GM06990 (cell line): ENCODE measurements around the gene PDCD5.

Experiments
- DNase-seq: peaks from one replicate; pipeline ENCODE4 v3.0.0-alpha.2; 2011; ENCODE audit not compliant: insufficient read length; ENCODE audit errors: extremely low read depth
- H3K27me3 ChIP-seq: replicated peaks from 2 replicates; pipeline ENCODE4 v1.6.0; 2011; ENCODE audit warnings: low read length; ENCODE audit not compliant: control insufficient read depth, insufficient read depth
- H3K36me3 ChIP-seq: 2 replicates; pipeline ENCODE4 v1.5.1; 2011; ENCODE audit warnings: low read length; ENCODE audit not compliant: control insufficient read depth, insufficient read depth
- H3K4me3 ChIP-seq: replicated peaks from 2 replicates; pipeline ENCODE4 v1.5.1; 2011; ENCODE audit warnings: low read depth, mild to moderate bottlenecking, control low read depth, low read length
- TF ChIP-seq, protein P1 (sequence below): IDR thresholded peaks from 2 replicates; pipeline ENCODE4 v1.5.1; 2011; ENCODE audit warnings: low read length, control low read depth, mild to moderate bottlenecking, inconsistent platforms; ENCODE audit not compliant: insufficient read depth, poor library complexity, severe bottlenecking

The PDCD5 gene

DNA sequence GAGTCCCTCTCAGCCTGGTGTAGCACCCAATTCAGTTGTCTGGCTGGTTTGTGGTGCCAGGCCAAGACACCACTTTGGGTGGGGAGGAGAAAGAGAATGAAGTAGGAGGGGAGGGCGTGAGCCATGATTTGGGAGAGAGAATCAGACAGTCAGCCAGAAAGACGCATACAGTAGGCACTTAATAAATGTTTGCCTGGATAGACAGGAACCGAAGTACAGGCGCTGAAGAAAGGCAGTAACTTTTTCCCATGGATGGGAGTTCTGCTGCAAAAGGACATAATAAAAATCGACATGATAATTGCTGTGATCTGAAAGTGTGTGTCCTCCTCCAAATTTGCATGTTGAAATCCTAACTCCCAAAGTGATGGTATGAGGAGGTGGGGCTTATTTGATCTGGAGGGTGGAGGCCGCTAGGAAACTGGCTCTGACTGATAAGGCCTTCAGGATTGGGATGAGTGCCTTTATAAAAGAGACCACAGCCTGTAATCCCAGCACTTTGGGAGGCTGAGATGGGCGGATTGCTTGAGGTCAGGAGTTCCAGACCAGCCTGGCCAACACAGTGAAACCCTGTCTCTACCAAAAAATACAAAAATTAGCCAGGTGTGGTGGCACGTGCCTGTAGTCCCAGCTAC is 38.4 kb upstream of the PDCD5 start:
- Histone ChIP-seq H3K27me3 (no peaks in the 10 kb centered on the region), H3K36me3 (no peaks in the 10 kb centered on the region), H3K4me3 (no peak overlapping the region)
- TF ChIP-seq, protein P1, sequence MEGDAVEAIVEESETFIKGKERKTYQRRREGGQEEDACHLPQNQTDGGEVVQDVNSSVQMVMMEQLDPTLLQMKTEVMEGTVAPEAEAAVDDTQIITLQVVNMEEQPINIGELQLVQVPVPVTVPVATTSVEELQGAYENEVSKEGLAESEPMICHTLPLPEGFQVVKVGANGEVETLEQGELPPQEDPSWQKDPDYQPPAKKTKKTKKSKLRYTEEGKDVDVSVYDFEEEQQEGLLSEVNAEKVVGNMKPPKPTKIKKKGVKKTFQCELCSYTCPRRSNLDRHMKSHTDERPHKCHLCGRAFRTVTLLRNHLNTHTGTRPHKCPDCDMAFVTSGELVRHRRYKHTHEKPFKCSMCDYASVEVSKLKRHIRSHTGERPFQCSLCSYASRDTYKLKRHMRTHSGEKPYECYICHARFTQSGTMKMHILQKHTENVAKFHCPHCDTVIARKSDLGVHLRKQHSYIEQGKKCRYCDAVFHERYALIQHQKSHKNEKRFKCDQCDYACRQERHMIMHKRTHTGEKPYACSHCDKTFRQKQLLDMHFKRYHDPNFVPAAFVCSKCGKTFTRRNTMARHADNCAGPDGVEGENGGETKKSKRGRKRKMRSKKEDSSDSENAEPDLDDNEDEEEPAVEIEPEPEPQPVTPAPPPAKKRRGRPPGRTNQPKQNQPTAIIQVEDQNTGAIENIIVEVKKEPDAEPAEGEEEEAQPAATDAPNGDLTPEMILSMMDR, result no peak
- DNase-seq, result no peak

DNA sequence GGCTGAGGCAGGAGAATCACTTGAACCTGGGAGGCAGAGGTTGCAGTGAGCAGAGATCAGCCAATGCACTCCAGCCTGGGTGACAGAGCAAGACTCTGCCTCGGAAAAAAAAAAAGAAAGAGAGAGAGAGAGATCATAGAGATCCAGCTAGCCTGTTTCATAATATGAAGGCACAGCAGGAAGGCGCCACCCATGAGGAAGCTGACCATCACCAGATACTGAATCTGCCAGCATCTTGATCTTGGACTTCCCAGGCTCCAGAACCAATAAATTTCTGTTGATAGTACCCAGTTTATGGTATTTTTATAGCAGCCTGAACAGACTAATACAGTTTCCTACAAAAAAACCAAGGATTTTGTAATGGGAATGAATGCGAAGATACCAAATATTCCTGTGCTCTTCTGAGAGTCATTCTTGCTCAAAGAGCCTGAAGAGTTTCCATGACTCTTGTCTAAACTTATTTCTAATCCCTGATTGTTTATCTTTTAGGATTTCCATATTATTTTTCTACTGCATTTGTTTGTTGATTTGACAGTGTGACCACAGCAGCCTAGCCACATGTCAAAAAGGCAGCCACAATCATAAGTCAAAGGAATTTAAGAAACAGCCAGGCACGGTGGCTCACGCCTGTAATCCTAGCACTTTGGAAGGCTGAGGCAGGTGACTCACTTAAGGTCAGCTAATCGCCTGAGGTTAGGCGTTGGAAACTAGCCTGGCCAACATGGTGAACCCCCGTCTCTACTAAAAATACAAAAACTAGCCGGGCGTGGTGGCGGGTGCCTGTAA is 37.7 kb upstream of the PDCD5 start:
- TF ChIP-seq, protein P1, result no peak
- Histone ChIP-seq H3K4me3 (no peak overlapping the region), H3K27me3 (no peaks in the 10 kb centered on the region), H3K36me3 (no peaks in the 10 kb centered on the region)
- DNase-seq, result no peak

DNA sequence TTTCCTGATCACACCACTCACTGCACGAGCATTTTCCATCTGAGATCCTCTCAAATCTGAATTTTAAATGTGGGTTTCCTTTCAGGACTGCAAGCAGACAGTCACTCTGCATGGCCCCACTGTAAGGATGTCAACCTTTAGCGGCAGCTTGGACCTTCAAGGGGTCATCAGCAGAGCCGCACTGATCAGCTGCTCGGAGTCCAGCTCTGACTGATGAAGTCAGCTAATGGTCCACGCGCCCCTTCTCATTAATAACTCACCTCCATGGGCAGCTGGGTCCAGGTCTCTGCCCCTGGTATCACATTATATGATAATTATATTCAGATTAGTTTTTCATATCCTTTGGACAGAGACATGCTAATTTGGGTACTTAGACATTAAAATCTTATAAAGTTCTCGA is 36.1 kb upstream of the PDCD5 start:
- no peak for DNase-seq
- Histone ChIP-seq H3K36me3 (no peaks in the 10 kb centered on the region), H3K27me3 (no peaks in the 10 kb centered on the region), H3K4me3 (no peak overlapping the region)
- TF ChIP-seq, protein P1, result no peak

DNA sequence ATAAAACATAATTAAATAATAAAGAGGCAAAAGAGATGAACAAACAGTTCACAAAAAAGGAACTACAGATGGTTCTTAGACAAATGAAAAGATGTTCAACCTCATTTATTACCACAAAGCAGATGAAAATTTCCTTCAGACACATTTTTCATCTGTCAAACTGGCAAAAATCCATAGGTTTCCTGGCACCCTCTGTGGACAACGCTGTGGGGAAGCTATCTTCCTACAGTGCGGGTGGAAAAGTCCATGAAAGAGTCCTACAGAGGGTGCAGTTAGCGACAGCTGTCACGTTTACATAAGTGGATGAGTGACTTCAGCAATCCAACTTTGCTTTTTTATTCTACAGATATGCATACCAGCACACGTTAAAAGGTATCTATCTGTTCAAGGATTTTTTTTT is 30.3 kb upstream of the PDCD5 start:
- no peak overlapping the region for H3K4me3 ChIP-seq
- TF ChIP-seq, protein P1, result no peak
- H3K27me3 ChIP-seq, result no peaks in the 10 kb centered on the region
- no peaks in the 10 kb centered on the region for H3K36me3 ChIP-seq
- DNase-seq, result no peak

DNA sequence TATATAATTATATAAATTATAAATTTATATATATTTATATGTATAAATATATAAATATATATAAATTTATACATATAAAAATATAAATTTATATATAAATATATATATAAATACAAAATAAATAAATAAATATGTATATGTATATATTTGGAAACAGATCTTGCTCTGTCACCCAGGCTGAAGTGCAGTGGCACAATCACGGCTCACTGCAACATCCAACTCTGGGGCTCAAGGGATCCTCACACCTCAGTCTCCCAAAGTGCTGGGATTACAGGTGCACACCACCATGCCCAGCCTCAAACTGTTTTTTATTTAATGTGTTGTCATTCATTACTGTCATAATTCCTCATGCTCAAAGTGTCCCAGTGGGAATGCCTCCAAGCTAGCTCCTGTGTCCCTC is 25.2 kb upstream of the PDCD5 start:
- TF ChIP-seq, protein P1, result no peak
- H3K27me3 ChIP-seq, result no peaks in the 10 kb centered on the region
- no peak overlapping the region for H3K4me3 ChIP-seq
- H3K36me3 ChIP-seq, result no peaks in the 10 kb centered on the region
- no peak for DNase-seq
